ENCODE data around the gene PTPRU.

DNA sequence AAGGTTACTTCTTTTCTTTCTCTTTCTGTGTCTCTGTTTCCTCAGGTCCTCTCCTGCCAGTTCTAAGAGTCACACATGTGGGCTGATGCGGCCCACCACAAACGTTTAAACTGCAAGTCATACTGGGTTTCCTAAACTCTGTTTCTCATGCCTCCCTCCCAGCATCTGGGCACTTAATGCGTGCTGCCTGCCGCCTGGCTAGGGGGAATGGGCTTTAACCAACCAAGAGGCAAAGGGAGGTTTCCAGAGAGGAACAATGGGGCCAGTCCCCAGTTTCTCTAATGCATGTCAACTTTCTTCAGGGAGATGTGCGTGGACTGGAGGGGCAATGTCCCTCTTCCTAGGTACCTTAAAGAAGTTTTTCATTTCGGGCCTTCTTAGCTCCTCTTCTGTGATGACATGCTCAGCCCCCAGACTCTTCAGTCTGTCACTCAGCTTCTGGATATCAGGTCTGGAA lies 34.7 kb upstream of the PTPRU start:
- TF ChIP-seq POLR2A (IDR thresholded peaks at IDR 0.05), result no peak
- TF ChIP-seq, protein P1, sequence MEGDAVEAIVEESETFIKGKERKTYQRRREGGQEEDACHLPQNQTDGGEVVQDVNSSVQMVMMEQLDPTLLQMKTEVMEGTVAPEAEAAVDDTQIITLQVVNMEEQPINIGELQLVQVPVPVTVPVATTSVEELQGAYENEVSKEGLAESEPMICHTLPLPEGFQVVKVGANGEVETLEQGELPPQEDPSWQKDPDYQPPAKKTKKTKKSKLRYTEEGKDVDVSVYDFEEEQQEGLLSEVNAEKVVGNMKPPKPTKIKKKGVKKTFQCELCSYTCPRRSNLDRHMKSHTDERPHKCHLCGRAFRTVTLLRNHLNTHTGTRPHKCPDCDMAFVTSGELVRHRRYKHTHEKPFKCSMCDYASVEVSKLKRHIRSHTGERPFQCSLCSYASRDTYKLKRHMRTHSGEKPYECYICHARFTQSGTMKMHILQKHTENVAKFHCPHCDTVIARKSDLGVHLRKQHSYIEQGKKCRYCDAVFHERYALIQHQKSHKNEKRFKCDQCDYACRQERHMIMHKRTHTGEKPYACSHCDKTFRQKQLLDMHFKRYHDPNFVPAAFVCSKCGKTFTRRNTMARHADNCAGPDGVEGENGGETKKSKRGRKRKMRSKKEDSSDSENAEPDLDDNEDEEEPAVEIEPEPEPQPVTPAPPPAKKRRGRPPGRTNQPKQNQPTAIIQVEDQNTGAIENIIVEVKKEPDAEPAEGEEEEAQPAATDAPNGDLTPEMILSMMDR (IDR thresholded peaks at IDR 0.05), result no peak

Measured in transverse colon (tissue), 3 donors.